Dermis microvascular lymphatic vessel endothelial cell (primary cell): ENCODE measurements around the gene RPP40. TPM values are rescaled to one million over a fixed set of nuclear protein-coding genes. Genes with fewer than 3 reads are reported as not detected.

Source experiments
- total RNA-seq: library from RNA; depleted of rRNA; stranded (reverse); fragments of >200 nt; gene quantifications from 2 replicates; pipeline ENCODE4 v1.2.1, GENCODE V29; 2014

RPP40 gene
- total RNA-seq, 1 donor from 2014 or later = 18.2 TPM

Other genes starting within 250 kb of the RPP40 start
- 20.8 and 26.9 TPM in 2 replicates for gene CDYL, start 227.6 kb downstream of the RPP40 start, total RNA-seq
- 0.39 and 0.89 TPM in 2 replicates for gene PPP1R3G, start 81.3 kb upstream of the RPP40 start, total RNA-seq